GM12878 (cell line): Measurements from ENCODE around the gene HPSE2. TPM values are rescaled to one million over a fixed set of nuclear protein-coding genes. Genes with fewer than 3 reads are reported as not detected.

Experiments used
- ATAC-seq: fragments of 200-7000 bp; cut with Tn5 transposase; 3 replicates; pipeline ENCODE4 v1.9.1; 2020; ENCODE audit warnings: mild to moderate bottlenecking, moderate library complexity
- BruUV-seq: library from RNA; stranded (reverse); fragments of 400-500 nt; replicated peaks from 2 replicates; lab custom pipeline; 2021; lab: Mats Ljungman, UMichigan
- CTCF ChIA-PET: fragments of 300-600 bp; sonication (Branson Sonifier 250); formaldehyde crosslinking; extraction: SDS; loops from one replicate; lab custom pipeline; 2021; ENCODE audit warnings: inconsistent platforms; lab: Yijun Ruan, JAX
- POLR2A ChIA-PET: fragments of 350-600 bp; formaldehyde crosslinking; extraction: SDS; loops from one replicate; lab custom pipeline; 2021; ENCODE audit warnings: inconsistent platforms; lab: Charles Lee
- RAD21 ChIA-PET: fragments of 300-600 bp; sonication (Branson Sonifier 250); formaldehyde crosslinking; loops from one replicate; lab custom pipeline; 2023; ENCODE audit warnings: antibody characterized with exemption; ENCODE audit not compliant: unreplicated experiment; lab: Charles Lee
- SMC1A ChIA-PET: fragments of 300-600 bp; sonication (Branson Sonifier 250); formaldehyde crosslinking; loops from one replicate; lab custom pipeline; 2023; ENCODE audit not compliant: unreplicated experiment, uncharacterized antibody; lab: Charles Lee
- DNase-seq: peaks from one replicate; pipeline ENCODE4 v3.0.0-alpha.2; 2011; ENCODE audit warnings: low read depth, low spot score
- FAIRE-seq: peaks from 3 replicates; lab custom pipeline; 2011; peaks lifted over from hg19 to GRCh38; lab: Jason Lieb, UNC
- H2AFZ ChIP-seq: 2 replicates; pipeline ENCODE4 v1.6.0; 2011; ENCODE audit warnings: low read depth, low read length, control low read depth; ENCODE audit not compliant: control insufficient read depth
- H3K27ac ChIP-seq: 2 replicates; pipeline ENCODE4 v1.5.1; 2011; ENCODE audit warnings: control low read depth; ENCODE audit not compliant: control insufficient read depth, insufficient read depth
- H3K27me3 ChIP-seq, 2 experiments: replicated peaks in 1 of 2; 2 replicates each; pipeline versions ENCODE4 v1.6.0 to v1.6.1; 2011; ENCODE audit warnings: low read length in 1 of 2; ENCODE audit not compliant: control insufficient read depth in 2 of 2, insufficient read depth in 2 of 2
- H3K36me3 ChIP-seq, 2 experiments: 2 replicates each; pipeline ENCODE4 v1.5.1; 2011; ENCODE audit warnings: low read length in 1 of 2; ENCODE audit not compliant: control insufficient read depth in 2 of 2, insufficient read depth in 2 of 2
- H3K4me1 ChIP-seq: 2 replicates; pipeline ENCODE4 v1.6.1; 2011; ENCODE audit warnings: mild to moderate bottlenecking, low read length, moderate library complexity, mixed read lengths; ENCODE audit not compliant: control insufficient read depth, insufficient read depth
- H3K4me2 ChIP-seq: 2 replicates; pipeline ENCODE4 v1.6.0; 2011; ENCODE audit warnings: control low read depth; ENCODE audit not compliant: control insufficient read depth, insufficient read depth
- H3K4me3 ChIP-seq: fragments of 200-600 bp; sonication (generic); 2 replicates; pipeline ENCODE4 v1.5.1; 2016
- H3K79me2 ChIP-seq: 2 replicates; pipeline ENCODE4 v1.6.0; 2011; ENCODE audit warnings: low read length; ENCODE audit not compliant: control insufficient read depth, insufficient read depth
- H3K9ac ChIP-seq: 2 replicates; pipeline ENCODE4 v1.8.0; 2011; ENCODE audit warnings: low read length, control low read depth, mixed read lengths; ENCODE audit not compliant: control insufficient read depth, insufficient read depth
- H3K9me3 ChIP-seq: replicated peaks from 3 replicates; pipeline ENCODE4 v1.5.1; 2011; ENCODE audit warnings: mild to moderate bottlenecking, low read length; ENCODE audit not compliant: control insufficient read depth, insufficient read depth
- H4K20me1 ChIP-seq: 2 replicates; pipeline ENCODE4 v1.6.0; 2011; ENCODE audit not compliant: control insufficient read depth, insufficient read depth
- BACH1 ChIP-seq: fragments of 450-650 bp; IDR thresholded peaks from 2 replicates; pipeline ENCODE4 v1.6.1; 2017; ENCODE audit warnings: mild to moderate bottlenecking, borderline replicate concordance
- CBX5 ChIP-seq: sonication (generic); IDR thresholded peaks from 2 replicates; pipeline ENCODE4 v1.6.1; 2016; ENCODE audit warnings: low read depth, moderate library complexity, mild to moderate bottlenecking, inconsistent platforms
- CTCF ChIP-seq, 3 experiments: IDR thresholded peaks in 2 of 3; conservative IDR thresholded peaks in 1 of 3; 2 replicates each; pipeline ENCODE4 v1.5.1; 2011; ENCODE audit warnings: low read depth in 3 of 3, low read length in 3 of 3, mild to moderate bottlenecking in 3 of 3, control low read depth in 2 of 3, moderate library complexity in 2 of 3, inconsistent platforms in 1 of 3, mixed read lengths in 1 of 3; ENCODE audit not compliant: control insufficient read depth in 2 of 3, insufficient read depth in 1 of 3; ENCODE audit errors: extremely low read depth in 1 of 3
- EZH2 ChIP-seq: IDR thresholded peaks from 2 replicates; pipeline ENCODE4 v1.6.1; 2012; ENCODE audit warnings: low read depth, mild to moderate bottlenecking, control low read depth, inconsistent platforms, low read length, borderline replicate concordance; ENCODE audit not compliant: control insufficient read depth
- FOXM1 ChIP-seq: IDR thresholded peaks from 2 replicates; pipeline ENCODE4 v1.6.1; 2012; ENCODE audit warnings: low read depth, mild to moderate bottlenecking, inconsistent platforms, low read length, moderate library complexity
- GATAD2B ChIP-seq: fragments of 450-650 bp; conservative IDR thresholded peaks from 2 replicates; pipeline ENCODE4 v1.6.1; 2017; ENCODE audit warnings: low read depth, mild to moderate bottlenecking, moderate library complexity
- HDAC6 ChIP-seq: fragments of 200-600 bp; sonication (generic); IDR thresholded peaks from one replicate; pipeline ENCODE4 v1.8.0; 2017; ENCODE audit warnings: antibody characterized with exemption; ENCODE audit not compliant: unreplicated experiment
- IKZF1 ChIP-seq: fragments of 450-650 bp; conservative IDR thresholded peaks from 2 replicates; pipeline ENCODE4 v1.6.1; 2017; ENCODE audit warnings: antibody characterized with exemption, mild to moderate bottlenecking
- IRF4 ChIP-seq: IDR thresholded peaks from 2 replicates; pipeline ENCODE4 v1.6.1; 2011; ENCODE audit warnings: low read depth, low read length
- KAT2A ChIP-seq: conservative IDR thresholded peaks from 2 replicates; pipeline ENCODE4 v1.6.1; 2011; ENCODE audit warnings: low read depth, low read length; ENCODE audit not compliant: control insufficient read depth
- LARP7 ChIP-seq: fragments of 450-650 bp; IDR thresholded peaks from 2 replicates; pipeline ENCODE4 v1.6.1; 2017; ENCODE audit warnings: mild to moderate bottlenecking
- NFXL1 ChIP-seq: fragments of 450-650 bp; IDR thresholded peaks from 2 replicates; pipeline ENCODE4 v1.6.1; 2017; ENCODE audit warnings: antibody characterized with exemption, mild to moderate bottlenecking, borderline replicate concordance
- PAX8 ChIP-seq: fragments of 450-650 bp; IDR thresholded peaks from 2 replicates; pipeline ENCODE4 v1.6.1; 2017; ENCODE audit warnings: mild to moderate bottlenecking, moderate library complexity
- SMAD1 ChIP-seq: fragments of 450-650 bp; IDR thresholded peaks from 2 replicates; pipeline ENCODE4 v1.6.1; 2018; ENCODE audit warnings: mild to moderate bottlenecking, low read depth; ENCODE audit not compliant: partially characterized antibody
- TARDBP ChIP-seq: IDR thresholded peaks from 2 replicates; pipeline ENCODE4 v1.6.1; 2016; ENCODE audit warnings: borderline replicate concordance
- TBL1XR1 ChIP-seq: IDR thresholded peaks from 2 replicates; pipeline ENCODE4 v1.6.1; 2012; ENCODE audit warnings: low read depth, low read length, improper control_type of control experiment
- ZNF274 ChIP-seq: IDR thresholded peaks from one replicate; pipeline ENCODE4 v1.8.0; 2011; ENCODE audit not compliant: insufficient read length, insufficient read depth
- ZZZ3 ChIP-seq: IDR thresholded peaks from 2 replicates; pipeline ENCODE4 v1.6.1; 2011; ENCODE audit warnings: low read depth; ENCODE audit not compliant: control insufficient read depth, insufficient read length
- WGBS: methylation state at CpG from one replicate; pipeline ENCODE4 v1.1.6; 2016; ENCODE audit warnings: low lambda C conversion rate; ENCODE audit not compliant: insufficient replicate concordance, insufficient coverage; ENCODE audit errors: missing lambda C conversion rate; 5-methylcytosine and 5-hydroxymethylcytosine counted together
- in situ Hi-C: fragments of 300-500 bp; cut with MboI; formaldehyde crosslinking; loops from 9 replicates; pipeline ENCODE4 v1.14.3; 2018; ENCODE audit warnings: mixed read lengths
- intact Hi-C: fragments of 100-400 bp; cut with micrococcal nuclease; formaldehyde crosslinking; loops from one replicate; pipeline ENCODE4 v1.14.2; 2022; ENCODE audit not compliant: unreplicated experiment
- polyA plus RNA-seq, 11 experiments: library from polyadenylated mRNA; depleted of rRNA in 4 of 11; unstranded in 6 of 11; stranded (reverse) in 5 of 11; fragments of >200 nt; fragmentation: Nextera tagmentation in 4 of 11; fragmentation: Illumina TruSeq in 1 of 11; extraction: Ambion mirVana in 4 of 11; extraction: Trizol in 1 of 11; gene quantifications; 1 replicate in 1 of 11; 2 replicates in 10 of 11; pipeline versions ENCODE4 v1.2.1 to v1.2.3, GENCODE V29; 2011 to 2016; ENCODE audit warnings: inconsistent platforms in 2 of 11, missing spikeins in 2 of 11, low read depth in 1 of 11
- total RNA-seq, 4 experiments: library from RNA; depleted of rRNA in 3 of 4; stranded (reverse); fragments of >200 nt in 3 of 4; fragmentation: Illumina TruSeq in 1 of 4; extraction: Trizol in 1 of 4; gene quantifications; 2 replicates each; pipeline versions ENCODE4 v1.2.1 to v1.2.3, GENCODE V29; 2013 to 2021

The HPSE2 gene
- total and polyA plus RNA-seq, 10 of the 15 experiments (the other 5 are each of a cell fraction or from before 2014, with no cell fraction given) = 0.06 TPM; not detected in 9

GRCh38 chr10:98423691-98424120 lies 811.9 kb downstream of the HPSE2 start:
- WGBS = 95% methylated on average over 9 of the region's 9 CpGs
- H3K9me3 ChIP-seq = no peaks in the 10 kb centered on the region
- H3K27me3 ChIP-seq = no peaks in the 10 kb centered on the region
- in situ Hi-C loops (no loop called here), intact Hi-C loops (no loop called here)
- no peak overlapping the region for H3K9ac ChIP-seq
- ChIA-PET SMC1A (interaction anchor here (1.2 kb wide), 1 partner anchor 12 kb away, joined by 4 read pairs; no protein-coding TSS in a partner anchor), CTCF (interaction anchor here (1.3 kb wide), 1 partner anchor 18 kb away, joined by 3 read pairs; no protein-coding TSS in a partner anchor), RAD21 (no interaction called here), POLR2A (interaction anchor here (1.4 kb wide), 1 partner anchor 12 kb away, joined by 4 read pairs; no protein-coding TSS in a partner anchor)
- H3K36me3 ChIP-seq = peaks cover 10 to 20% of the 10 kb centered on the region in 2 experiments; a peak in 3 of 4 replicates
- no peak for ATAC-seq
- no peaks in the 10 kb centered on the region for H4K20me1 ChIP-seq
- TF ChIP-seq TBL1XR1 (no peak), TARDBP (no peak), KAT2A (no peak), SMAD1 (no peak), LARP7 (no peak), GATAD2B (no peak), CBX5 (no peak), FOXM1 (no peak), BACH1 (no peak), HDAC6 (no peak), IRF4 (no peak), EZH2 (no peak), ZNF274 (no peak), IKZF1 (no peak), PAX8 (no peak), NFXL1 (no peak), ZZZ3 (no peak), CTCF (IDR thresholded peaks at IDR 0.05 in 2 of 3, conservative IDR thresholded peaks at IDR 0.05 in 1 of 3; ENCODE audit: control insufficient read depth in 2 of 3, extremely low read depth in 1 of 3, insufficient read depth in 1 of 3, low read depth in 3 of 3, low read length in 3 of 3) (no peak)
- H3K27ac ChIP-seq = no peak overlapping the region
- no peak overlapping the region for H2AFZ ChIP-seq
- no TSS peak for BruUV-seq
- FAIRE-seq = no peak
- no peak for DNase-seq
- H3K4me3 ChIP-seq = no peak overlapping the region
- H3K4me2 ChIP-seq = no peak overlapping the region
- peaks cover 5% of the 10 kb centered on the region for H3K4me1 ChIP-seq
- H3K79me2 ChIP-seq = no peaks in the 10 kb centered on the region
